T-helper 2 cell treated with Interferon-gamma antibody and Interleukin-4, amounts not matched to agents 5 μg/mL and 100 μg/mL, for 36 hours (primary cell): Measurements from ENCODE around the gene SCART1.
A peak's percentile ranks its signal among the peaks of the same experiment; 100 is the strongest.
"Not testable (repeated sequence)": the region's sequence is repeated elsewhere in the genome, so short reads cannot be mapped to it uniquely, and the experiment has no call there.

Source experiments
- DNase-seq: peaks from one replicate; pipeline ENCODE4 v3.0.0; 2021; ENCODE audit warnings: low spot score
- H3K27ac Mint-ChIP-seq: one replicate; pipeline ENCODE4 v1.8.0; 2021; ENCODE audit warnings: mild to moderate bottlenecking, mixed read lengths
- H3K27me3 Mint-ChIP-seq: one replicate; pipeline ENCODE4 v1.8.0; 2021; ENCODE audit warnings: low read depth, mixed read lengths
- H3K36me3 Mint-ChIP-seq: one replicate; pipeline ENCODE4 v1.8.0; 2021; ENCODE audit warnings: low read depth, mixed read lengths
- H3K4me1 Mint-ChIP-seq: one replicate; pipeline ENCODE4 v1.8.0; 2021; ENCODE audit warnings: low read depth, mixed read lengths
- H3K4me3 Mint-ChIP-seq: one replicate; pipeline ENCODE4 v1.8.0; 2022; ENCODE audit warnings: mild to moderate bottlenecking, moderate library complexity, mixed read lengths
- H3K9me3 Mint-ChIP-seq: one replicate; pipeline ENCODE4 v1.8.0; 2021; ENCODE audit warnings: mixed read lengths

The SCART1 gene

DNA sequence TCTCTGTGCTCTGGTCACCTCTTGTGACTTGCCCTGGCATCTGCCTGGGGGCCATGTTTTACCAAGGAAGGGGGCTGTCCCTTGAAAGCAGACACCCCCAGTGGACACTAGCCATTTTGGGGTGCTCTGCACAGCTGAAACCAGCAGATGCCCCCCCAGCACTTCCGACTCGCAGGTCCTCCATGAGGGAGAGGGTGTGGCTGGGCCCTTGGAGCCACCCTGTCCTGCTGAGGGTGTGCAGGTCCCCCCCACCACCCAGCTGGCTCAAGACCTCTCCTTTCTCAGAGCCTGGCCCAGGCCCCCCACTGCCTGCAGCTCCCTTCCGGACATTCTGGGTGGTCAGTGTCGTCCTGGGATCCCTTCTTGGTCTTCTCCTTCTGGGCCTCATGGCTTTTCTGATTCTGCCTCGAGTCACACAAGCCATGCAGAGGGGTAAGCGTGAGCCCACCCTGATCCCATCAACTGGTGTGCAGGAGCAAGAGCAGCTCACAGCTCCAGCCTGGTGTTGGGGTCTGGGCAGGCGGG lies 12.3 kb downstream of the SCART1 start:
- Mint-ChIP-seq H3K4me3 (no peak overlapping the region), H3K36me3 (no peaks in the 10 kb centered on the region), H3K4me1 (no peaks in the 10 kb centered on the region), H3K9me3 (peaks cover 4% of the 10 kb centered on the region), H3K27me3 (peaks cover 3% of the 10 kb centered on the region), H3K27ac (no peak overlapping the region)
- DNase-seq, result no peak

DNA sequence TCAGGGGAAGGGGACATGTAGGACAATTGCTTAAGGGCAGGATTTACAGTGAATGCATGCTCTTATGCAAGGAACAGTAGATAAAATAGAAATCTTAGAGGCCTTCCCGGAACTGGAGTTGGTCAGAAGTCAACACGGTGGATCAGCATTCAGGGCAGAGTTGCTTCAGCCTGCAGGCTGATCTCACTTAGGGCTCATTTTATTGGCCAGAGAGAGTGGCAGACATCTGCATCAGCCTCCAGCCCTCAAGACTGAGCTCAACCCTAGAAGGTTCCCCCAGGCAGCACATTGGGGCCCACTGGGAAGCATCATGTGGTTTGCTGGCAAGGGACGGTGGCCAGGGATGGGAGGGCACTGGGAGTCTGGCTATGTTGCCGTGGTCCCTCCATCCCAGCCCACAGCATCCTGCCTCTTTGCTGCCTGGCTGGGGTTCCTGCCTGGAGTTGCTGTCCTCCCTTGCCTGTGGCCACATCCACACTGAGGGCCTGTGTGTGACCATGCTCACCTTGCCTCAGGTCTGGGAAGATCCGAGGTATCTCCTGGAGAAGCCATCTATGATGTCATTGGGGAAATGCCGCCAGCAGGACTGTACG lies 13.0 kb downstream of the SCART1 start:
- DNase-seq, result no peak
- no peaks in the 10 kb centered on the region for H3K36me3 Mint-ChIP-seq
- no peak overlapping the region for H3K27ac Mint-ChIP-seq
- peaks cover 3% of the 10 kb centered on the region for H3K27me3 Mint-ChIP-seq
- H3K9me3 Mint-ChIP-seq, result peaks cover 4% of the 10 kb centered on the region
- no peaks in the 10 kb centered on the region for H3K4me1 Mint-ChIP-seq
- H3K4me3 Mint-ChIP-seq, result no peak overlapping the region

DNA sequence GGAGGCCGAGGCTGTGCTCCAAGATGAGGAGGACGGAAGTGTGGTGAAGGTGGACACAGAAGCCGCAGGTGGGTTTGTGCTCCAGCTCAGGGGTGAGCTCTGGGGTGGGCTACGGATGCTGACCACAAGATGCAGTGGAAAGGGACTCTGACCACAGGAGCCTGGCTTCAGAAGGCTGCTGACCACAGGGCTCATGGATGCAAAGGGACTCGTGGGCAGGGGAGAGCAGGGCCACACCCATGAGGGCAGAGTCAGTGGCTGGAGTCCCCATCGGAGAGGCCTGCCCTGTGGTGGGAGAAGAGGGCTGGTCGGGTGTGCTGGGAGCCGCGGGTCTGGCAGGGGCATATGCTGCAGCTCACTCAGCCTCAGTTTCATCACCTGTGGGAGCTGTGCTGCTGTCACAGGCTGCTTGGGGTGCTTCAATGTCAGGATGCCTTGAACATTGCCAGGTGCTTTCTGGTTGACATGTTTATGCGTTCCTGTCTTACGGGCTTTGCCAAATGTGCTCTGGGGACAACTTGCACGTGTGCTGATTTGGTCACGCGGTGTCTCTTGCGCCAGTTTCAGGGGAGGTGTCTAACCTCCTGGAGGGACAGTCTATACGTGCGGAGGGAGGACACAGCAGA lies 13.7 kb downstream of the SCART1 start:
- Mint-ChIP-seq H3K9me3 (peaks cover 4% of the 10 kb centered on the region), H3K36me3 (no peaks in the 10 kb centered on the region)

DNA sequence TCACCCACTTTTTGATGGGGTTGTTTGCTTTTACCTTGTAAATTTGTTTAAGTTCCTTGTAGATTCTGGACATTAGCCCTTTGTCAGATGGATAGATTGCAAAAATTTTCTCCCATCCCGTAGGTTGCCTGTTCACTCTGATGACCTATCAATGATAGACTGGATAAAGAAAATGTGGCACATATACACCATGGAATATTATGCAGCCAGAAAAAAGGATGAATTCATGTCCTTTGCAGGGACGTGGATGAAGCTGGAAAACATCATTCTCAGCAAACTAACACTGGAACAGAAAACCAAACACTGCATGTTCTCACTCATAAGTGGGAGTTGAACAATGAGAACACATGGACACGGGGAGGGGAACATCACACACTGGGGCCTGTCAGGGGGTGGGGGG lies 15.5 kb downstream of the SCART1 start:
- not testable (repeated sequence) for H3K9me3 Mint-ChIP-seq, H3K27ac Mint-ChIP-seq, DNase-seq, H3K27me3 Mint-ChIP-seq, H3K4me3 Mint-ChIP-seq, H3K36me3 Mint-ChIP-seq
- peaks cover 11% of the 10 kb centered on the region for H3K4me1 Mint-ChIP-seq

More for the DNA sequence above, 13.7 kb downstream of the SCART1 start:
- peaks cover 3% of the 10 kb centered on the region for H3K27me3 Mint-ChIP-seq
- H3K4me1 Mint-ChIP-seq, result no peaks in the 10 kb centered on the region
- no peak for DNase-seq
- no peak overlapping the region for H3K27ac Mint-ChIP-seq
- H3K4me3 Mint-ChIP-seq, result no peak overlapping the region

DNA sequence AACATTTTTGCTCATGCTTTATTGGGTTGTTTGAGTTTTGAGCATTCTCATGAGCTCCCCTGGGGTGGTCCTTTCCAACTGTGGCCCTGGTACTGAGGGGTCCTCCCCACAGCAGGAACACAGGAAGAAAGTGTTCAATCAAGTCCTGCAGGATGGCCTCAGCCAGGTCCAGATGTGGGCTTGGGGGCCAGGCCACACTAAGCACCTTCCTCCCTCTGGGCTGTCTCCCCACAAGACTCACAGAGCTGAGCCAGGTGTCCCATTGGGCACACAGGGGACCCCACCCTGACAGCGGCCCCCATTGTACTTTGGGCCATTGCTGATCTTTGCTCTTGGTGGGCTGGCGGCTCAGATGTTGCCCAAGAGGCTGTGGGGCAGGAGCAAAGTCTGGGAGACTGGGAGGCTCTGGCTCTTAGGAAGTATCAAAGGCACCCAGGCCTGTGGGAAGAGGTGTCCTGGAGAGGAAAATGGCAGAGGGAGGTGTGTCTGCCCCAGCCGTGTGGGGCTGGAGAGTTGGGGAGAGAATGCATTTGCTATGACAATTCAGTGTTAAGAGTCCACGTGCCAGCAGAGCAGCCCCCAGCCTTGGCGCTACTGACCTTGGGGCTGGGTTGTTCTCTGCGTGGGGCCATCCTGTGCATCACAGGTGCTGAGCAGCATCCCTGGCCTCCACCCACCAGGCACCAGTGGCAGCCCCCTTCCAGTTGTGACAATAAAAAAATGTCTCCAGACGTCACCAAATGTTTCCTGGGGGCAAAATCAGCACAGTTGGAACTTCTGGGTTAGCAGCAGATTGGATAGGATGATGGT lies 17.8 kb downstream of the SCART1 start:
- Mint-ChIP-seq H3K9me3 (peaks cover 4% of the 10 kb centered on the region), H3K4me3 (no peak overlapping the region), H3K27me3 (peaks cover 3% of the 10 kb centered on the region), H3K27ac (no peak overlapping the region), H3K36me3 (no peaks in the 10 kb centered on the region), H3K4me1 (peaks cover 29% of the 10 kb centered on the region)
- no peak for DNase-seq

DNA sequence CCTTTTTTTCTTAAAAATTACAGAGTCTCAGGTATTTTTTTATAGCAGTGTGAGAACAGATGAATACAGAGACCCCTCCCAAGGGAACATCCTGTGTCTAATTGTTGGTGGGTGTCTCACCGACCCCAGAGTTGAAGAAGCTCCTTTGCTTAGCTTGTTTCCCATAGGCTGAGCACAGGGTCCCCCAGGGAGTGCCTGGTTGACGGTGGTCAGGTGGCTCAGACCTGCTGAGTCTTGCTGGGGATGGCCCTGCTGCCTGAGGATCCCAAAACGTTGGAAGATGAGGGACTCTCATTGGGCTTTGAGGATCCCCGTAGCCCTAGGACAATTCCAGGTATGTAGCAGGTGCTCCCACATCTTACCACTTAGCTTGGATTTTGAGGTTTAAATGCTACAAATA lies 19.5 kb downstream of the SCART1 start:
- peaks cover 4% of the 10 kb centered on the region for H3K9me3 Mint-ChIP-seq
- peaks cover 29% of the 10 kb centered on the region for H3K4me1 Mint-ChIP-seq
- no peak overlapping the region for H3K4me3 Mint-ChIP-seq
- peaks cover 3% of the 10 kb centered on the region for H3K27me3 Mint-ChIP-seq
- no peak for DNase-seq
- H3K36me3 Mint-ChIP-seq, result no peaks in the 10 kb centered on the region
- no peak overlapping the region for H3K27ac Mint-ChIP-seq

DNA sequence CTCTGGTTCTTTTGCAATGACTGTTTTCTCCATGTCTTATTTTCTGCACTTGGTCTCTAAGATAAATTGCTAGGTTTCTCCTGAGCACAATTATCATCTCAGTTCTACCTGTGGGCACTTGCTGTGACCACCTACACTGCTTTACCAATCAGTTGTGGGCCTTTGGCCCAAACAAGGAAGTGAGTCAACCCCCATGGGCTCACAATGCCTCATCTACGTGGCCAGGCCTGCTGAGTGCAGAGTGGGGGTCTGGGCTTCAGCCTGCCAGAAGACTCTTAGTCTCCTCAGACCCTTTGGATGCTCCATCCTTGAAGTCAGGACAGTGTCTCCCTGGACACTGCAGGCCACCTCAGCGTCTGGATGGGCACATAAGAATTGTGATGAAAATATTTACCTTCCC lies 20.3 kb downstream of the SCART1 start:
- Mint-ChIP-seq H3K4me3 (peak overlapping the region; percentile 30), H3K36me3 (no peaks in the 10 kb centered on the region), H3K4me1 (peaks cover 29% of the 10 kb centered on the region), H3K9me3 (peaks cover 3% of the 10 kb centered on the region), H3K27me3 (peaks cover 3% of the 10 kb centered on the region), H3K27ac (no peak overlapping the region)
- DNase-seq, result no peak

DNA sequence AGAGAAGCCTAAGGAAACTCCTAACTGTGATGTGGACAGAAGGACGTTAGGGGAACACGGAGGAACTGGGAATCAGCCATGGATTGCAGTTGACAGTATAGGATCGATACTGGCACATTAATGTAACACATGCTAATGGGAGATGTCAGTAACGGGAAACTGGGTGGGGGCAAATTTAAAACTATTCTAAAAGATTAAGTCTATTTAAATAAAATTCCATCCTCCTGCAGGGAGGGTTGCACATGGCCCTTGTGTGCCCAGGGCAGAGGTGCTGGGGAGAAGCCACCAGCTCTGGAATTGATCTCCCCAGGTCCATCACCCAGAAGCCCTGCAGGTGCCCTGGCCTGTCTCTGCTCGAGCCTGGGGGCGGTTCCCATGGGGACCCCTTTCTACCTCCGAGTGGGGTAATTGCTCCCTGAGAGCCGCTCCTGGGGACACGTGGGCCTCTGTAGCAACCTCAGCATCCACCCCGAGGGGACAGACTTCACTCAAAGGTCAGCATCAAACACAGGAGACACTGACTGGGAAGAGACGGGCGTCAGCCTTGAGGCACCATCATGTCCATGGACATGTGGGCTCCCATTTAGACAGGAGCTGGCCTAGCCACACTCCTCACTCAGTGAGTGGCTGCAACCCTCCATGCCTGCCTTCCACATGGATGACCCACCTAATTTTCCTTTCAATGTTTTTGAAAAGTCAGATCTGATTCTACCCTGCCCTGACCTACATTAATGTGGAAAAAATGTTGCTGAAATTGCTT lies 21.1 kb downstream of the SCART1 start:
- Mint-ChIP-seq H3K36me3 (no peaks in the 10 kb centered on the region), H3K4me3 (peak overlapping the region; percentile 41), H3K27ac (peak overlapping the region; percentile 54), H3K9me3 (no peaks in the 10 kb centered on the region), H3K4me1 (peaks cover 29% of the 10 kb centered on the region), H3K27me3 (peaks cover 3% of the 10 kb centered on the region)
- no peak for DNase-seq

DNA sequence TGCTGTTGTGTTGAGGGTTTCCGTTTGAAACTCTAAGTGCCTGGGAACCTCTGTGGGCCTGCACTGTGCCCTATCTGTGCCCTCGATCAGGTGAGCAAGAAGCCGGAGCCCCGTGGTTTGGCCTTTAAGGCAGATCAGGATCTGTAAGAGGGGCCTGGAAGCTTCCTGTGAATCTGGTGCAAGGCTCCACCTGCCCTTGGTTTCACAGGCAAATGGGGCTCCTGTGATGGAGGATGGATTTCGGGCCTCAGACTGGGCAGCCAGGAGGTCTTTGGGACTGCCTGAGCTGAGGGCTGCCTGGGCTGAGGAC lies 21.6 kb downstream of the SCART1 start:
- Mint-ChIP-seq H3K27ac (peak overlapping the region; percentile 54), H3K4me1 (peaks cover 29% of the 10 kb centered on the region), H3K27me3 (no peaks in the 10 kb centered on the region), H3K36me3 (no peaks in the 10 kb centered on the region), H3K9me3 (no peaks in the 10 kb centered on the region), H3K4me3 (peak overlapping the region; percentile 41)
- peak; percentile 68 for DNase-seq

DNA sequence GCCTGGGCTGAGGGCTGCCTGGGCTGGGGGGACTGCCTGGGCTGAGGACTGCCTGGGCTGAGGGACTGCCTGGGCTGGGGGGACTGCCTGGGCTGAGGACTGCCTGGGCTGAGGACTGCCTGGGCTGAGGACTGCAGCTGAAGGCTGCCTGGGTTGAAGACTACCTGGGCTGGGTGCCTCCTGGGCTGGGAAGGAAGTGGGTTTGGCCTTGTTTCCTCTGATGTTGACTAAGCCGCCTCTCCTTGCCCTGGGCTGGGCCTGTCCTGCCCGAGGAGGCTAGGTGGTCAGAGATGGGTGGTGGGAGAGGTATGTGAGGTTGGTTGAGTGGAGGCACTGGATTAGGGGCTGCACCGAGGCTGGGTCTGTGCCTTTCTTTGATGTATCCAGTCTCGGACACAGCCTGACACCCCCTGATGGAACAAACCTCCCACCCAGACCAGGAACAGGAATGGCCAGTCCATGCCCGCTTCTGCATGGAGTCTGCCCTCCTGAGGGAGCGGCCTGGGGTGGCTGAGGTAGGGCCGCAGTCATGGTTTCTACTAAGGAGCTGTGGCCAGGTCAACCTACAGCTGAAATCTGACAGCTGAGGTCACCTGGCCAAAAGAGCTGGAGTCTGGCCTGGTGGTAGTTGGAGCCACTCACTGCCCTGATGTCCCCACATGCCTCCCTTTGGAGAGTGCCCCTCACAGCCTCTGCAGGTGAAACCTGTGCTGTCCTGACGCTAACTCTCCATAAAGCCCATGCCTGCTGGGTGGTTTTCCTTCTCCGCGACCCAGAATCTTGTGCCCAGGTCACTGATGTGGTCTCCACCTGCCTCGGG lies 22.3 kb downstream of the SCART1 start:
- Mint-ChIP-seq H3K36me3 (no peaks in the 10 kb centered on the region), H3K4me3 (peak overlapping the region; percentile 46), H3K27me3 (no peaks in the 10 kb centered on the region), H3K4me1 (peaks cover 29% of the 10 kb centered on the region), H3K27ac (peak overlapping the region; percentile 57), H3K9me3 (no peaks in the 10 kb centered on the region)
- no peak for DNase-seq

DNA sequence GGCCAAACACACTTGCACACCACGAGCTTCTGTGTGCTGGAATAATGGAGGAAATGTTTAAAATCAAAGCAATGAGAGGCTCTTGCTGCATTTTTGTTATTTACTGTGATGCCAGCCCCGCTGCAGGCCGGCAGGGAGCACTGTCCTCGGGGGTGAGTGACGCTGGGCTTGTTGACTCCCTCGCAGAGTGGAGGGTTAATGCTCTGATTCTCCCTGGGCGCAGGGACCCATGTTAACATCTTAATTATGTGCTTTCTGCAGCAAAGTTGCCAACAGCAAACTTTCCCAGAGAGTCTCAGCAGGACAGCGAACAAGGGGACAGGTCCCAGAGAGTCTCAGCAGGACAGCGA lies 22.9 kb downstream of the SCART1 start:
- no peak overlapping the region for H3K27ac Mint-ChIP-seq
- no peaks in the 10 kb centered on the region for H3K9me3 Mint-ChIP-seq
- H3K4me3 Mint-ChIP-seq, result no peak overlapping the region

DNA sequence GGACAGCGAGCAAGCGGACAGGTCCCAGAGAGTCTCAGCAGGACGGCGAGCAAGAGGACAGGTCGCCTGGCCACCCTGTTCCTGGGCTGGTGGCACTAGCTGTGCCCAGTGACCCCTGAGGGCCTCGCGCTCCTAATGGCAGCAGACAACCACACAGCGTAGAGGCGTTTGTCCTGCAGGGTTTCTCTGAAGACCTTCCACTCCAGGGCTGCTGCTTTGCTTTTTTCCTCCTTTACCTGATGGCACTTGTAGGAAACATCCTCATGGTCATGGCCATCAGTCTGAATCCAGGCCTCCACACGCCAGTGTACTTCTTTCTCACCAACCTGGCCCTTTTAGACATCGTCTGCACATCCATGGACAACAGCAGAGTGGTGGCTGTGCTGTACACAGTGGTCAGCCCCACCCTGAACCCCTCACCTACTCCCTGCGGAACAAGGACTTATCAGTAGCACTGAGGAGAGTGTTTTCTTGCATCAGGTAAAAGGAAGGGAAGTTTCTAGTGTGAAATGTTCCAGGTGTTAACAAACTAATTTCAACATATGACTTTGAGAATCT lies 27.4 kb downstream of the SCART1 start:
- Mint-ChIP-seq H3K4me3 (no peak overlapping the region), H3K36me3 (peaks cover 6% of the 10 kb centered on the region), H3K27me3 (peaks cover 33% of the 10 kb centered on the region), H3K9me3 (peaks cover 33% of the 10 kb centered on the region), H3K27ac (peak overlapping the region; percentile 10), H3K4me1 (peaks cover 2% of the 10 kb centered on the region)
- no peak for DNase-seq

More for the DNA sequence above, 22.9 kb downstream of the SCART1 start:
- Mint-ChIP-seq H3K27me3 (peaks cover 4% of the 10 kb centered on the region), H3K36me3 (no peaks in the 10 kb centered on the region), H3K4me1 (peaks cover 29% of the 10 kb centered on the region)
- no peak for DNase-seq

DNA sequence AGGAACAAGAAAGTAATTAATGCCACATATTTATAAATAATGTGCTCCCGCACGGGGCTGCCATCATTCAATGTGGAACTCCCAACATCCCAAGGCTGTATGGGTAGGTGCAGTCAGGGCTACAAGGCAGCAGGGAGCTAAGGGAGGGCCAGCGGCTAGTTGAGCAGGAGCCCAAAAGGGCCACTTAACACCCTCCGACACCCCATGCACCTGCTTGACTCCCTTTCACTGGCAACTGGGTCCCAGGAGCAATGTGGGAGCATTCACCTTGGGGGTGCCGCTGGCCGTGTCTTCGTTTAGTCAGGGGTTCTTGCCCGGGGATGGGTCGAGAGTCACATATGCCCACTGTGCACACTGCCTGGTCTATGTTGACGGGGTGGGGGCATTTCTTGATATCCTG lies 27.9 kb downstream of the SCART1 start:
- H3K27ac Mint-ChIP-seq, result no peak overlapping the region
- no peak overlapping the region for H3K4me3 Mint-ChIP-seq
- no peak for DNase-seq
- no peaks in the 10 kb centered on the region for H3K4me1 Mint-ChIP-seq
- H3K36me3 Mint-ChIP-seq, result peaks cover 6% of the 10 kb centered on the region
- H3K9me3 Mint-ChIP-seq, result peaks cover 38% of the 10 kb centered on the region
- peaks cover 33% of the 10 kb centered on the region for H3K27me3 Mint-ChIP-seq
